Neural progenitor cell (in vitro differentiated cells): ENCODE measurements around the gene SDCCAG8. TPM values are rescaled to one million over a fixed set of nuclear protein-coding genes. Genes with fewer than 3 reads are reported as not detected.

ENCODE experiments used
- DNase-seq: peaks from one replicate; pipeline ENCODE4 v3.0.0-alpha.2; 2016; ENCODE audit warnings: low spot score
- H2AFZ ChIP-seq: fragments of 200-600 bp; sonication (generic); replicated peaks from 2 replicates; pipeline ENCODE4 v1.6.1; 2016; ENCODE audit warnings: antibody characterized with exemption
- H3F3A ChIP-seq: fragments of 200-600 bp; sonication (generic); 2 replicates; pipeline ENCODE4 v1.6.1; 2016; ENCODE audit warnings: antibody characterized with exemption, low read depth
- H3K27ac ChIP-seq: fragments of 200-600 bp; sonication (generic); 2 replicates; pipeline ENCODE4 v1.5.1; 2016; ENCODE audit warnings: mild to moderate bottlenecking
- H3K27me3 ChIP-seq: fragments of 200-600 bp; sonication (generic); 2 replicates; pipeline ENCODE4 v1.6.1; 2016; ENCODE audit warnings: mild to moderate bottlenecking, moderate library complexity
- H3K36me3 ChIP-seq: fragments of 200-600 bp; sonication (generic); 2 replicates; pipeline ENCODE4 v1.5.1; 2016
- H3K4me1 ChIP-seq: fragments of 200-600 bp; sonication (generic); 2 replicates; pipeline ENCODE4 v1.6.1; 2016; ENCODE audit warnings: mixed run types
- H3K4me2 ChIP-seq: fragments of 200-600 bp; sonication (generic); 2 replicates; pipeline ENCODE4 v1.6.1; 2016
- H3K4me3 ChIP-seq: fragments of 200-600 bp; sonication (generic); 2 replicates; pipeline ENCODE4 v1.5.1; 2016
- H3K79me2 ChIP-seq: fragments of 200-600 bp; sonication (generic); 2 replicates; pipeline ENCODE4 v1.6.1; 2016; ENCODE audit warnings: low read depth
- H3K9ac ChIP-seq: fragments of 200-600 bp; sonication (generic); 2 replicates; pipeline ENCODE4 v1.6.1; 2016
- H3K9me3 ChIP-seq: fragments of 200-600 bp; sonication (generic); 2 replicates; pipeline ENCODE4 v1.5.1; 2016; ENCODE audit warnings: low read depth
- H4K20me1 ChIP-seq: fragments of 200-600 bp; sonication (generic); 2 replicates; pipeline ENCODE4 v1.6.1; 2016; ENCODE audit warnings: low read depth
- H3K27ac Mint-ChIP-seq: 3 replicates; pipeline ENCODE4 v1.8.0; 2021; ENCODE audit warnings: mixed read lengths
- H3K27me3 Mint-ChIP-seq: 2 replicates; pipeline ENCODE4 v1.8.0; 2022; ENCODE audit warnings: low read depth, mild to moderate bottlenecking, inconsistent platforms, moderate library complexity, mixed read lengths; ENCODE audit not compliant: insufficient read depth
- H3K36me3 Mint-ChIP-seq: 3 replicates; pipeline ENCODE4 v1.8.0; 2021; ENCODE audit warnings: mixed read lengths
- H3K4me1 Mint-ChIP-seq: 3 replicates; pipeline ENCODE4 v1.8.0; 2021; ENCODE audit warnings: mixed read lengths
- H3K4me3 Mint-ChIP-seq: 3 replicates; pipeline ENCODE4 v1.8.0; 2021; ENCODE audit warnings: mild to moderate bottlenecking, moderate library complexity, mixed read lengths
- H3K9me3 Mint-ChIP-seq: 3 replicates; pipeline ENCODE4 v1.8.0; 2020; ENCODE audit warnings: mixed read lengths
- CTCF ChIP-seq: fragments of 200-600 bp; sonication (generic); IDR thresholded peaks from 2 replicates; pipeline ENCODE4 v1.5.1; 2017; ENCODE audit warnings: antibody characterized with exemption, mild to moderate bottlenecking
- EZH2 ChIP-seq: fragments of 200-600 bp; sonication (generic); IDR thresholded peaks from 2 replicates; pipeline ENCODE4 v1.6.1; 2017; ENCODE audit warnings: antibody characterized with exemption, mild to moderate bottlenecking, moderate library complexity
- EZH2phosphoT487 ChIP-seq: fragments of 200-600 bp; sonication (generic); IDR thresholded peaks from 2 replicates; pipeline ENCODE4 v1.6.1; 2017; ENCODE audit warnings: antibody characterized with exemption
- total RNA-seq: library from RNA; depleted of rRNA; stranded (reverse); fragments of >200 nt; gene quantifications from 2 replicates; pipeline ENCODE4 v1.2.3, GENCODE V29; 2015; ENCODE audit warnings: low replicate concordance

SDCCAG8 gene
- total RNA-seq, 1 donor from 2014 or later: 30.3 TPM

DNA sequence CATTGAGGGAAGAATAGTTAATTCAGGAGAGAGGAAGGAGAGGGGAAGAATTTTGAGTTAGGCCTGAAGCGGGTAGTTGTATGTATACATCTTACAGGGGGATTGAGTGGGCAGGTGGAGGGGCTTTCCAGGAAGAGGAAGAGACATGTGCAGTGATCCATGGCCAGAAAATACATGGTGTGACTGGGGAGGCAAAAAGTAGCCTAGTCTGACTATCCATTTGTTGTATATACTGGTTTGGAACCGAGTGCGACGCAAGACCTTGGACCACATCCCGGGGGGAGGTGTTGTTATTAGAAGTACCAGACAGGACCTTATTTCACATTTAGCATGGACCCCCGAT is 158.3 kb downstream of the SDCCAG8 start:
- H3K27ac Mint-ChIP-seq: no peak overlapping the region
- H3K4me3 ChIP-seq: no peak overlapping the region

GRCh38 chr1:243415663-243416408 is 160.0 kb downstream of the SDCCAG8 start:
- H4K20me1 ChIP-seq: no peaks in the 10 kb centered on the region
- H3K36me3 ChIP-seq: no peaks in the 10 kb centered on the region
- H3F3A ChIP-seq: peaks cover 20% of the 10 kb centered on the region
- H3K9ac ChIP-seq: no peak overlapping the region
- H3K27ac Mint-ChIP-seq: no peak overlapping the region
- H3K4me1 Mint-ChIP-seq: peaks cover 21% of the 10 kb centered on the region
- no peak overlapping the region for H3K4me3 ChIP-seq
- H3K79me2 ChIP-seq: no peaks in the 10 kb centered on the region
- peak overlapping the region; percentile 20 for H2AFZ ChIP-seq
- no peaks in the 10 kb centered on the region for H3K36me3 Mint-ChIP-seq
- H3K4me2 ChIP-seq: peak overlapping the region; percentile 26
- no peak overlapping the region for H3K4me3 Mint-ChIP-seq
- DNase-seq: no peak
- peaks cover 34% of the 10 kb centered on the region for H3K4me1 ChIP-seq
- H3K9me3 Mint-ChIP-seq: no peaks in the 10 kb centered on the region
- TF ChIP-seq EZH2phosphoT487: no peak
- TF ChIP-seq EZH2: no peak
- no peak for TF ChIP-seq CTCF
- H3K27me3 ChIP-seq: no peaks in the 10 kb centered on the region
- H3K27me3 Mint-ChIP-seq: peaks cover 4% of the 10 kb centered on the region
- H3K27ac ChIP-seq: peak overlapping the region; percentile 79
- no peaks in the 10 kb centered on the region for H3K9me3 ChIP-seq

More for the DNA sequence above, 158.3 kb downstream of the SDCCAG8 start:
- Mint-ChIP-seq H3K27me3 (peaks cover 4% of the 10 kb centered on the region), H3K36me3 (no peaks in the 10 kb centered on the region), H3K4me1 (peaks cover 21% of the 10 kb centered on the region), H3K4me3 (no peak overlapping the region), H3K9me3 (no peaks in the 10 kb centered on the region)
- no peak overlapping the region for H3K27ac ChIP-seq
- no peaks in the 10 kb centered on the region for H3K36me3 ChIP-seq
- H3K4me2 ChIP-seq: no peak overlapping the region
- H3K9me3 ChIP-seq: no peaks in the 10 kb centered on the region
- no peaks in the 10 kb centered on the region for H3K79me2 ChIP-seq
- H2AFZ ChIP-seq: no peak overlapping the region
- DNase-seq: no peak
- H3K27me3 ChIP-seq: no peaks in the 10 kb centered on the region
- H4K20me1 ChIP-seq: no peaks in the 10 kb centered on the region
- H3K4me1 ChIP-seq: peaks cover 34% of the 10 kb centered on the region
- H3F3A ChIP-seq: peaks cover 20% of the 10 kb centered on the region
- no peak overlapping the region for H3K9ac ChIP-seq
- TF ChIP-seq CTCF: no peak
- no peak for TF ChIP-seq EZH2phosphoT487
- TF ChIP-seq EZH2: no peak

DNA sequence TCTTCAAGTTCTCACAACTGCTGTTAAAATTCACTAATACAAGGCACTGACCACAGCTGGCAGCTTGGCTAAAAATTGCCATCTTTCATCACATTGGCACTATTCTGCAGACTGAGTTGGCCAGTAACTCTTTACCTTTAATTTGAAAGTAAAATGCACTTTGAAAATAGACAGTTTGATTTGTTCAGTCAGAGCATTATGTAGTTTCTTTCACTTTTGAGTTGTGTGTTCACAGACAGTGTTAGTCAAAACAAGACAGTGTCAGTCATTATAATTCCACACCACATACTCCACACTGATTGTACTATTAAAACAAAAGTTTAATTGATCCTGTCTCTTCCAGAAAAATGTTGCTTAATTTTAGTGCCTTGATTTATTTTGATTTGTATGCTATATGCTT is 160.7 kb downstream of the SDCCAG8 start:
- Histone ChIP-seq H3K9me3 (no peaks in the 10 kb centered on the region), H3K9ac (no peak overlapping the region), H3K27ac (peak overlapping the region; percentile 79), H2AFZ (no peak overlapping the region), H4K20me1 (no peaks in the 10 kb centered on the region), H3K4me2 (no peak overlapping the region), H3K27me3 (no peaks in the 10 kb centered on the region), H3K4me3 (no peak overlapping the region), H3K4me1 (peaks cover 36% of the 10 kb centered on the region), H3F3A (peaks cover 20% of the 10 kb centered on the region), H3K79me2 (no peaks in the 10 kb centered on the region), H3K36me3 (no peaks in the 10 kb centered on the region)
- Mint-ChIP-seq H3K36me3 (no peaks in the 10 kb centered on the region), H3K4me1 (peaks cover 27% of the 10 kb centered on the region), H3K27ac (no peak overlapping the region), H3K4me3 (no peak overlapping the region), H3K27me3 (peaks cover 4% of the 10 kb centered on the region), H3K9me3 (no peaks in the 10 kb centered on the region)
- DNase-seq: no peak
- no peak for TF ChIP-seq CTCF
- TF ChIP-seq EZH2phosphoT487: no peak
- TF ChIP-seq EZH2: no peak
